Left forelimb (tissue), 1 donor: ENCODE measurements around the gene ZNF366.

Experiments used
- DNase-seq: peaks from one replicate; pipeline ENCODE4 v3.0.0-alpha.2; 2018; ENCODE audit warnings: low spot score

Gene ZNF366

DNA sequence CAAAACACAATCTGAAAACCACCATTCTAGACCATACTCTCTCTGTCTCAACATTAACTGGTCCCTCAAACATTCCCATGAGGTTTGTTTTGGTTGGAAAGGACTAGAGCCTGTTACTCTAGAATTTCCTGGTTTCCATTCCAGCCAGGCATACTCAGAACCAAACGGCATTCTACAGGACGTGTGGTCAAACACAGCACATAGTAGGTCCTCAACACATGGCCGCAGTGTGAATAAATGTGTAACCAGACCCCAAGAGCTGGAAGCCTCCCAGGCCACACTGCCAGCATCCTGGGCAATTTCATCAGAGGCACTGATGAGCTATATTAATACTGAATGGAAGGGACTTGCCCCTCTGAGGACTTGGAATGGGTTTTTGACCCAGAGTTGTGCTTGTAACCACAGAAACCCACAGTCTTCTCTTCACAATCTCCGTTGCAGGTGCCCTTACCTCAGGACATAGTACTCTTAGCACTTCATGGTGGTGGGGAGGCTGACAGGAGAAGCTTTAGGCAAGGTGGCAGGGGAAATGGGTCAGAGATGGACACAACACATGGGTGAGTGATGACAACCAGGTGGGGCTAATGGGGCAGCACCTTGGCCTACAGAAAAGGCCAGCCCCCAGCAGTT, 66.0 kb downstream of the ZNF366 start:
- DNase-seq, result no peak

DNA sequence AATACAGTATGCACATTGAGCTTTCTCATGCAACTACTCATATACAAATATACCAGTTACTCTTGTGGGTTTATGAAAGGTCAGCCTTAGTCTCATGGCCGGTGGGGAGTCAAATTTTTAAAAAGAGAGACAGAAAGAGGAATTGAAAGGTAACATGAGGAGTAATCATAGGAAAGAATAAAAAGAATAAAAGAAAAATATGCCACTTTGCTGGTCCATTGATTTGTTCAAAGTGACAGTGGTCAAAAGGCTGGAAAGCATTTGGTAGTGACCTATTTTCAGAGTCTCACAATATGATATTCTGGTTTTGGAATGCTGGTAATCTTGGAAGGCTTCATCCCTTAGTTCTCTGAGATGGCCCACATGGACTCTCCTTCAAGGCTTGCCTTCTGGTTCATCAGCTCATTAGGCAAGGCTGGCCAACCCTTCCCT, 67.0 kb downstream of the ZNF366 start:
- DNase-seq, result no peak

DNA sequence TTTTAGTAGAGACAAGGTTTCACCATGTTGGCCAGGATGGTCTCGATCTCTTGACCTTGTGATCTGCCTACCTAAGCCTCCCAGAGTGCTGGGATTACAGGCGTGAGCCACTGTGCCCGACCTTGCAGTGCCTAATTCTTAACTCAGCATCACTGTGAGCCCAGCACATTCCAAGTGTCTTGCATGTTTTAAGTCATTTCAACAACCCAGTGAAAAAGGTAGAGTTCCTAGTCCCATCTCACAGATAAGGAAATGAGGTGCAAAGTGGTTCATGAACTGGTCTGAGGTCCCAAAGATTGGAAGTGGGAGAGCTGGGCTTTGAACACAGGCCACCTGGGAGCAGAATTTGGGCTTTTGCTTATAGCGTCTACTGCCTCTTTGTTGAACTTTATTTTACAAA, 68.0 kb downstream of the ZNF366 start:
- DNase-seq, result no peak

DNA sequence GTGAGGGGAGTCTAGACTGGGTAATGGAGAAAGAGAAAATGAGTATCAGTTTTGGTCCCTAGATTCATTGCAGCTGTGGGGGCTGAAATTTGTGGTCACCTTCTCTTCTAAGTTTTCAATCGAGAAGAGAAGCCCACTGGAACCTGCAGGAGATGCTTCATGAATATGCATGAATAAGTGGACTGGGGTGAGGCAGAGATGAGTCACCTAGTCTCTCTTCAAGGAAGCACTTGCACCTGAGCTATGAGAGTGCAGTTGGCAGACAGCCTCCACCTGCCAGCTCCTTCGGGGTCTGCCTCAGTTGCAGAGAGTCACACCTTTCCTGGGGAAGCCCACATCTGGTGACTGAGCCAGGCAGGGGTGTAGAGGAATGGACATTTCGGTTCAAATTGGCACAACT, 69.1 kb downstream of the ZNF366 start:
- DNase-seq, result no peak

DNA sequence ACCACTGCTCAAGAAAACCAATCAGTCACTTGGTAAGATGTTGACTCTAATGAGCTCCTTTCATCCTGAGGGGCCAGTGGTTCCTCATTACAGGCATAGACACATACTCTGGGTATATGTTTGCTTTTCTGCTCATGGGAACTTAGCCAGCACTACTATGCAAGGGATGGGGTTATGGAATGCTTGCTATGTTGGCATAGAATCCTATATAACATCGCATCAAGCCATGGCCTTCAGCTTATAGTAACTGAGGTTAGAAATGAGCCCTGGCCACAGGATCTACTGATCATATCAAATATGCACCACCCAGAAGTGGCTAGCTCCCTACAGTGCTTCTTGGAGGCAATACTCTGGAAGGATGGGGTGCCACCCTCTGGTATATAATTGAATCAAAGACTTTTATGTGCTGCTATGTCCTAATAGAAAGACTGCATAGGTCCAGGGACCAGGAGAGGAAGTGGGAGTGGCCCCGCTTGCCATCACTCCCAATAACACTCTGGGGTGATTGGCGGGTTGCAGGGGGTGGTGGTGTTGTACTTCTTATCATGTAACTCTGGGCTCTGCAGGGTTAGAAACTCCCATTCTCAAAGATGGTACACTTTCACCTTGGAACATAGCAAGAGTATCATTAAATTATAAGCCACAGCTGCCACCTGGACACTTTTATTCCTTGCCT, 70.3 kb downstream of the ZNF366 start:
- DNase-seq, result no peak

DNA sequence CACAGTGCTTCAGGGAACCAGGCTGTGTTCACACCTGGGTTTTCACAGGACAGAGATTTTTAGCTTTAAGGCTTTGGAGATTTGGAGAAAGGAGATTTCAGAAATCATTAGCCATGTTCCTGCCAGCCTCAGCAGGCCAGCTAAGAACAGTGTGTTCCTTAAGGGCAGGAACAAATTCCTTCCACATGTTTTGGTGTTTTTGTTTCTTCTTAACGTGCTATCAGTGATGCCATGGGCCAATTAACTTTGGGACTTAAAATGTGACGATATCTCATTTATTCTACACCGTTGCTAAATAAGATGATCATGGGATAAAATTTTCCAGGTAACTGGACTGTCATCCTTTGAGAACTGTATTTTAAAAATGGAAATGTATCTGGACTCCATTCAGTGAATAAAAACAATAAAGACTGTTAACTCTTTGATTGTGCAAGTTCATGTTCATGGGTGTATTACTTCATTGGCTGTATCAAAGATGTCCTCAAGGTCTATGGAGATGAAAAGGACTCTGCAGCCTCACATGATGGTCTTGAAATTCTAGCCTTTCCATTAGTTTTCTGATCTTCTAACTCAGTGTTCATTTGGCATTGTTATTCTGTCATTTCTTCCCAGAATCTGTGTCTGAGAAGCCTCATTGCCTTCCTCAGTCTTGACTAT, 72.3 kb downstream of the ZNF366 start:
- no peak for DNase-seq

DNA sequence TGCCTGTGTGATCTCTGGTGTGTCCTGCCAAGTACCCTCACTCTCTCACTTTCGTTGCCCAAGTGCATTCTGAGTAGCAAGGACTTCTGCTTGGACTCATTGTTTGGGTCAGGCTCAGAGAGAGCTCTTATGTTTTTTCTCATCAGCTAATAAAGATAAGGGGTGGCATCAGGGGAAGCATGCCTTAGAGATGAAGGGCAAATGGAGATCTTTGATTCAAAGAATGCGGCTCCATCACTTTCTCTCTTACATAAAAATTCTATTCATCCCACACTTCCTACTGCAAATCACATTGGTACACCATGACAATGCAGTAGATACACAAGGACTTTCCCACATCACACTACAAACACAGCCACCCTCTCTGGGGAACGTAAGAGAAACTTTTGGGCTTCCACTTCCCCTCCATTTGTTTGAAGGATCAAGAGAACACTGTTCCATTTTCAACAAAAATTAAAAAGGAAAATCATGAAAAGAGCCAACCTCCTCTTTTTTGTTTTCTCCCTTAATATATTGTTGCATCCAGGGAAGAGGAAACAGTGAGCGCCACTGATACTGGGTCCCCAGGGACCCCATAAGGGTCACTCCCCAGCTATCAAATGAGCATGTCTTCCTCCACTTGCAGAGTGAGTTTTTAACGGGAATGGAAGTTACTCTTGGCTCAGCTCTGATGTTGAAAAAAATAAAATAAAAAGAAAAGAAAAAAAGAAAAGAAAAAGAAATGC, 73.0 kb downstream of the ZNF366 start:
- DNase-seq, result no peak

DNA sequence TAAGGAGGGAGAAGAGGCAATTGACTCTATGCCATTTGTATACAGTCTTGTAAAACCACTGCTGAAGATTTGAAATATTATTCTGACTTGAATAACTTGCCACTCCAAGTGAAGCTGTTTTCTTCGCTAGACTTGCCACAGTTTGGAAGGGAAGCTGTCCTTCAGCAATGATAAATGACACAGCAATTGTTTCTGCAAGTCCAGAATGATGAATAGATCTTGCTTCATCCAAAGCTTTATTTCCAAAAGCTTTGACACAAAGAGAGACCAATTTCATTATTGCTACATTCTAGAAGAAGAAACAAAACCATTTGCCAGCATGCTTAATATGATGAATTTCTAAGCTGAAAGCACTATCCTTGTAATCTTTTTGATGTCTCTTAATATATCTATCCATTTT, 73.7 kb downstream of the ZNF366 start:
- no peak for DNase-seq

DNA sequence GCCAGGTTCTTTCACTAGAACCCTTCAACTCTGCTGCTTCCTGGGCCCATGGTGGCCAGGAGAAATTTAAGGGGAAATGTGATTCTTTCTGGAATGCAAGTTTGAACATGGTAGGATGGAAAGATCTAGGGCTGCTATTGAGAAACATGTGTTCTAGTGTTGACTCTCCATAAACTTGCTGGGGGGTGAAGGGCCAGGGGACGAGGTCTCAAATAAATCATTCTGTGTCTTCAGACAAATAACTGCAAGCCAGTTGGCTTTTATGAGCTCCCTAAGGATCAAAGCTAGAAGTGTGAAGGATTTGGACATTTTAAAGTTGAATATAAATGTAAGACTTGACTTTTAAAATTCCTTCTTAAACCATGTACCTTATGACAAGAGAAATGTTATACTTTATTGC, 78.5 kb downstream of the ZNF366 start:
- DNase-seq, result no peak

DNA sequence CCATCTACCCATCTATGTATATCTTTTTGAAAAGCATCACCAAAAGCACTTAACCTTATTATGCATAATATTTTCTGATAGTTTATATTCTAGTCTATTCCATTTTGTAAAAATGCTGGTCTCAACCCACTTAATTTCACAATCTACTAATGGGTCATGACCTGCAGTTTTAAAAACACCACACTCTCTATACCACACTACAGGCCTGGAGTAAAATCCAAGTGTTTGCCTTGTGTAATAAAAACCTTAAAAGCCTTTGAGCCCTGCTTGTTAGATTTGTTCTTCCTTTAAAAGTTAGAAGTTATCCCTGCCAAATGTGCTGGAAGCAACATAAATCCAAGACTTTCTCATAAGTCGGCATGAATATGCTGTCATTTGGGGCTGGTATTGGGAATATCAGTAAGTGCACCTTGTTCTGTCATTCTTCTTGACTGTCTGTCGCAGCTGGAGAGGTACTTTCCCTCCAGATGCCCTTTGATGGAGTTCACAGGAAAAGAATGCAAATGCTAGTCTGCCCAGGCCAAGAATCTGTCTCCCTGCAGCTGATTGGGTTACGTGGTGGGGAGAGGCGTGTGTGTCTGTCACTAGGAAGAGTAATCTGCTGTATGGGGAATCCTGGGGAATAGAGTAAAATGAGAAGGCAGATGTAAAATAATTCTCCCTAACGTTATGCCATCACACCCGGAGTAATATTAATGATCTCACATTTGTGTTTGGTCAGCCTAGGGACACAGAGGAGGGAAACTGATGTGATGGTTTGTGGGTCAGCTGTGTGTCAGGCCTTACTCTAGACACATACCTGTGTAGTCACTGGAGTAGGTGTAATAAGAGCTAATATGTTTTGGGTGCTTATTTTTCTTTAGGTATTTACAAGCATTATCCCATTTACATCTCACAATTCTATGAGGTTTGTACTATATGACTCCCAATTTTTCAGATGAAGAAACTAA, 79.4 kb downstream of the ZNF366 start:
- peak; percentile 73 for DNase-seq

DNA sequence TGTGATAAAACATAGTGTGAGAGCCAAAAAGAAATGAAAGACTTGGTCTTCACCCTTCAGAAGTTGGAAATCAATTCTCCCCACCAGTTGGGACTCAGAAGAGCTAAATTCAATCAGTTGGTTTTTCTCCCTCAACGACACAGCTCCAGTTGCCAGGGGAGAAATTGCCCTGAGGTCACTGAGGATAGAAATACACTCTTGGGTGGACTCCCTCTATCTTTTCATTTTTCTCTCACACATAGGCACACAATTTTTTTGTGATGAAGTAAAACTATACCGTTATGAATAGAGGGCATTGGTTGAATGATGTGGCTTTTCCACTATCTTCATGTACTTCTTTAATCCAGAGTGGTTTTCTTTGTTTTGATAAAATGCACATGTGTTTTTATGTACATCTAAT, 80.2 kb downstream of the ZNF366 start:
- DNase-seq, result no peak

DNA sequence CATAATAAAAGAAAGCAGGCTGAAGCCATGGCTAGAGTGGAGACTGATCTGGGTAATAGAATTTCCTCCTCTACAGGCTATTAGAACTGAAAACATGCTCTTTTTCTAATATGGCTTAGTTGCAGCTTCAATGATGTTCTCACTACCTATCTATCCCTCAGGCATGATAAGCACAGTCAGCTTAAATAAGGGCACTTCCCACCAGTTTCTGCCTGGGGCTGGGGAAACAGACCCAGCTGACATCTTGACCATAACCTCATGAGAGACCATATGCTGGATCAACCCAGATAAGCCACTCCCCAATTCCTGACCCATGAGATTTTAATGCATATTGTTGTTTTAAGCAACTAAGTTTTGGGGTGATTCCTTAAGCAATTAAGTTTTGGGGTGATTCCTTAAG, 81.2 kb downstream of the ZNF366 start:
- DNase-seq, result no peak

DNA sequence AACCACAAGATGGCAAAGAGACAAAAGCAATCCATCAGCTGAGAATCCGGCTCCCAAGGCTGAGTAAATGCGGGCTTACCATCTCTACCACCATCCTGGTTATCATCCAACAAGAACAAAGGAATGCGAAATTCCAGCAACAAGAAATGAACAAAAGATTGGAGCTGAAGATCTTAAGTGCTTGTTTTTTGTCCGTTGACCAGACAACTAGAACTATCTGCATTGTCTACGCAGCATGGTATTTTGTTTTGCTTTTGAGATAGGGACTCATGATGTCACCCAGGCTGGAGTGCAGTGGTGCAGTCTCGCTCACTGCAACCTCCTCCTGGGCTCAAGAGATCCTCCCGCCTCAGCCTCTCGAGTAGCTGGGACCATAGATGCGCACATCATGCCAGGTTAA, 88.9 kb downstream of the ZNF366 start:
- DNase-seq, result no peak

DNA sequence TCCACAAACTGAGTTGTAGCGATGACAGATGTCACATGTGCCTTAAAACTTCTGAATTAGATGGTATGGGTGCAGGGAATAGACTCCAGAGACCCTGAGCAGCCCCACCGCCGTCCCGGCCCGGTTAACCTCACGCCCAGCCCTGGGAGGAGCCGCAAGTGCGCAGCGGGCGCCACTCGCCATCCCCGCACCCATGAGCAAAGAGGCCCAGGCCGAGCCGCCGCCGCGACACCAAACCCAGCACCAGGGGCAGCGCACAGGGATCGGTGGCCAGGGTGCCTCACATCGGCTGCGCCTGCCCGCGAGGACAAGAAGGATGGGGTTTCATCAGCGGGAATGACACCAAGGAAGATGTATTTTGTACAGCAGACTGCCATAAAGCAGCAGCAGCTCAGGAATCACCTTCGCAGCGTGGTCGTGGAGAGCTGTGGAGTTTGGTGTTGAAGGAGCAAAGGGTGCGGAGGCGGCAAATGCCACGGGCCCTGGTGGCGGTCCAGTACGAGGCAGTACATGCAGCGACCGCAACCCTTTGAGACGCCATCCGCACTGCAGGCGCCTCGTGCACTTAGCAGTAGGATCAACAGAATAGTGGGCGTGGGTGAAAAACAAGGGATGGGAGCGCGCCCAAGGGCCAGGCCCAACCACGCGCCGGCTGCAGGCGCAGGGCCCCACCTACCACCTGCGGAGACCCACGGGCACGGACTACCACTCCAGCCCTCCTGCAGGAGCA, 89.7 kb downstream of the ZNF366 start:
- no peak for DNase-seq

DNA sequence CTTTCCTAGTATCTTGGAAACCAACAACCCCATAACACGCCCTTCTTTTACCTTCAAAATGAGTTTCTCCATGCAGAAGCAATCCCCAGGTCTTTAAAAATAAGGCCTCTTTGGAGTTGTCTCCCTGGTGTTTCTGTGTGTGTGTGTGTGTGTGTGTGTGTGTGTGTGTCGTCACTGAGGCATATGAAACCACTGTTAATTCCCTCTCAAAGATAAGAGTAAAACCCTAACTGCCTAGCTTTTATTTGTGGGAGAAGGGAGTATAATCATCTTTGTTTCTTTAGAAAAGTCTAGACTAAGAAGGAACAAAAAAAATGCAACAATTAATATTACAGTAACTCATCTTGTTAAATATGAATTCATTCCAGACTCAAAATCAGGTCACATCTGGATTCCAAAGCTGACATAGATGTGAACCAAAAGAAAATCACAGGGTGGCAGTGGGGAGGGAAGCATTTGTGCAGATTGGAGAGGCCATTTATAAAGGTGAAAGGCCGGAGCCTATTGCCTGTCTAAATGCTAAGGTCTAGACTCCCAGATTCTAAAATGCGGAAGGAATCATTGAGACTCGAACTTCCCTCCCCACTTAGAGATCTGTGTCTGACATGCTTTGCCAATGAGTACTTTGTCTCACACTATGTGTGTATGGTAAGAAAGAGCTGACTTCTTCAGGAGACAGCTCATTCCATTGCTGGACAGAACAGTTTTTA, 91.4 kb downstream of the ZNF366 start:
- DNase-seq, result no peak

DNA sequence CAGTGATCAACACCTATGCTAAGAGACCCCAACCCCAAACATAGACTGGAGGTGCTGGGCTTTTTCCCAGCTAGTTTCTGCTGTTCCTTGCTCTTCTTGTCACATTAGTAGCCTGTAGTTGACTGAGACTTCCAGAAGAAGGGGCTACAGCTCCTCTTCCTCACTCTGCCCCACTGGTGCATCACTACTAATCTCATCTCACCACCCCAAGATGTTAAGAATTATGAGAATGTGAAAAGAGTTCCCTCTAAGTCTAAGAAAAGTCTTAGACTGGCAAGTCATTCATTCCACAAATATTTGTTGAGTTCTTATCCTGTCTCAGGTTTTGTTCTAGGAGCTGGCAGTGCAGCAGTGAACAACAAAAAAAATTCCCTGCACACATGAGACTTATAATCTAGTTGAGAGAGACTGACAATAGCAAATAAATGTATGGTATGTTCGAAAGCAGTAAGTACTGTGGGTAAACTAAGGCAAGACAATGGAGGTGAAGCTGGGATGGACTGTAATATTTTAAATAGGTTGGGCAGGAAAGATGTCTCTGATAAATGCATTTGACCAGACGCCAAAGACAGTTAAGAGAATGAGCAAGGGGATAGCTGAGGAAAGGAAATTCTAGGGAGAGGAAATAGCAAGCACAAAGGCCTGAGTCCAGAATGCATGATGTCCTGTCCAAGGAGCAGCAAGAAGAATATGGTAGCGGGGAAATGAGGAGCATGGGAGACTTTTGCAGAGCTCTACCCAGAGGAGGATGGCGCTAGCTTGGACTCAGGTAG, 94.7 kb downstream of the ZNF366 start:
- DNase-seq, result no peak

DNA sequence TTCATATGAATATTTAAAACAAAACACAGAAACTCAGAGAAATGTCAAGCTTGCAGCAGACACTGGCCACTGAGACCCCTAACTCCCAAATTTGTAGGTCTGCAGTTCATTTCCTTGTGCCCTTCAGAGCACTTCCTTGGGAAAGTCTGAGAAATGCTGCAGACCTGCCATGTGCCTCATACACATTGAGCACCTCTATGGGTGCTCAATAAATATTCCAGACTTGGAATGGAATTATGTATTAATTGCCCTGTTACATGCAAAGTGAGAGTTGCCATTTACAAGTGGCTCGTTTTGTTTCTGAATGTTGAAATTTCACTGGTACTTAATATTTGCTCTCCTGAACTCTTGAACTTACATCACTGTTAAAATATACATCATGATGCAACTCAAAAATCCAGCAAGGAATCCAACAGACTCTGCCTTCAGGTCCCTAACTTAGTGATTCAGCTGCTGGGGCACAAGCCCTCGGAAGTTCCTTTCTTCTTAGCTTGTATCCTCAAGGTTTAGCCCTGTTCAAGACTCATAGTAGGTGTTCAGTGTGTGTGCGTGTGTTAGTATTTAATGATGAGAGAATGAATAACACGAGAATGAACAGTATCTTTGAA, 96.4 kb downstream of the ZNF366 start:
- no peak for DNase-seq

DNA sequence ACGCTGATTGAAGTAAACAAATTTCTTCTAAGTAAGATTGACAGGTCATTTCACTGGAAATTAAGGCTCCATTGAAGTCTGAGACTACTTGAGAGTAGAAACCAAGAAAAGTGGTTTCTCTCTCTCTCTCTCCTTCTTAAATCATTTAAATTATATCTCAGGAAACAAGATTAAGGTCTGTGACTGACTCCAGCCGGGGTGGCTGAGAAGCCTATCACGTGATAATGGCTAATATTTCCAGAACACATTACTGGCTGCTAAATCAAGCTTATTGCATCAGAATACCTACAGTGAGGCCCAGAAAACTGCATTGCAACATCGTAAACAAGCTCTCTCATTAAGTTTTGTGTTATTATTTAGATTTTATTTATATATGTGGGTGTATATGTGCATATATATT, 98.6 kb downstream of the ZNF366 start:
- DNase-seq, result no peak

DNA sequence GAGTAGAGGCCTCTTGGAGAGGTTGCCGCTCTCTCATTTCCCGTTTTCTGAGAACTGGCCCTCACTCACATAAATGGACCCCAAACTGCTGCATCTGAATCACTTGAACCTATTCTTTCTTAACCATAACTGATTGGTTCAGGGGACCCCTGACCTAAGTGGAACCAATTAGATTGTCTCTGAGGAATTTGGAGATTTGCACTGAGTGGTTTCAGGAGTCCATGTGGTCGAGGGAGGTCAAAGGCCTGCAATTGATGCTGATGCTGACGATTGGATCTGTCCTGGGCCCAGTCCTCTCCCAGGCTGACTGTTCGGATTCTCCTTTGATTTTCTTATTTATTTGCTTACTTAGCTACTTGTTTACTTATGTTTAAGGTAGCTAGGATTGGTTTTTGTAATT, 99.1 kb downstream of the ZNF366 start:
- DNase-seq, result no peak
